Measurements from ENCODE around the gene SLC35G2. TPM values are rescaled to one million over a fixed set of nuclear protein-coding genes. Genes with fewer than 3 reads are reported as not detected.

Gene SLC35G2
- total RNA-seq, 1 donor from 2014 or later: 8.0 TPM

GRCh38 chr3:136819731-136820679 is 1.1 kb downstream of the SLC35G2 start:
- ATAC-seq (peak; percentile 85), DNase-seq (ENCODE audit: low spot score) (peak; percentile 68)
- intact Hi-C loops (cut with DNase I): no loop called here

- no peak for ATAC-seq
- intact Hi-C loops (cut with DNase I): no loop called here
- DNase-seq (ENCODE audit: low spot score): no peak
Observed at GRCh38 chr3:136831461-136831860, 12.5 kb downstream of the SLC35G2 start.

GRCh38 chr3:136835089-136835812 is 16.3 kb downstream of the SLC35G2 start:
- intact Hi-C loops (cut with DNase I): no loop called here
- DNase-seq (ENCODE audit: low spot score): no peak
- no peak for ATAC-seq

- no peak for ATAC-seq
- DNase-seq (ENCODE audit: low spot score): no peak
- intact Hi-C loops (cut with DNase I): no loop called here
Observed at GRCh38 chr3:136835813-136836510, 17.0 kb downstream of the SLC35G2 start.

- DNase-seq (ENCODE audit: low spot score) (no peak), ATAC-seq (no peak)
- intact Hi-C loops (cut with DNase I): no loop called here
Observed at GRCh38 chr3:136836511-136837156, 17.7 kb downstream of the SLC35G2 start.

GRCh38 chr3:136838641-136839555 is 20.0 kb downstream of the SLC35G2 start:
- ATAC-seq: no peak
- no peak for DNase-seq (ENCODE audit: low spot score)
- intact Hi-C loops (cut with DNase I): no loop called here

- intact Hi-C loops (cut with DNase I): no loop called here
- ATAC-seq: no peak
- no peak for DNase-seq (ENCODE audit: low spot score)
Observed at GRCh38 chr3:136839556-136839931, 20.6 kb downstream of the SLC35G2 start.

- intact Hi-C loops (cut with DNase I): no loop called here
- no peak for ATAC-seq
- no peak for DNase-seq (ENCODE audit: low spot score)
Observed at GRCh38 chr3:136840252-136840651, 21.3 kb downstream of the SLC35G2 start.

GRCh38 chr3:136842294-136842693 is 23.4 kb downstream of the SLC35G2 start:
- intact Hi-C loops (cut with DNase I): no loop called here
- DNase-seq (ENCODE audit: low spot score): no peak
- no peak for ATAC-seq

GRCh38 chr3:136844724-136845123 is 25.8 kb downstream of the SLC35G2 start:
- intact Hi-C loops (cut with DNase I): no loop called here
- ATAC-seq (no peak), DNase-seq (ENCODE audit: low spot score) (no peak)

GRCh38 chr3:136852180-136852579 is 33.3 kb downstream of the SLC35G2 start:
- DNase-seq (ENCODE audit: low spot score): no peak
- ATAC-seq: no peak
- intact Hi-C loops (cut with DNase I): loop anchor here (10.0 kb wide), 1 partner anchor 97 kb away; the partner anchor contains the start of gene STAG1

- DNase-seq (ENCODE audit: low spot score) (no peak), ATAC-seq (no peak)
- intact Hi-C loops (cut with DNase I): loop anchor here (10.0 kb wide), 1 partner anchor 102 kb away; the partner anchor contains the start of gene STAG1
Observed at GRCh38 chr3:136856665-136857064, 37.7 kb downstream of the SLC35G2 start.

GRCh38 chr3:136858381-136858780 is 39.5 kb downstream of the SLC35G2 start:
- intact Hi-C loops (cut with DNase I): loop anchor here (10.0 kb wide), 1 partner anchor 104 kb away; the partner anchor contains the start of gene STAG1
- DNase-seq (ENCODE audit: low spot score) (no peak), ATAC-seq (no peak)

GRCh38 chr3:136860541-136860940 is 41.6 kb downstream of the SLC35G2 start:
- DNase-seq (ENCODE audit: low spot score) (no peak), ATAC-seq (no peak)
- intact Hi-C loops (cut with DNase I): no loop called here

GRCh38 chr3:136861890-136862616 is 43.1 kb downstream of the SLC35G2 start, which contains the start of gene NCK1:
Gene NCK1, plus strand, starts transcription at chr3:136862208. Its CDS starts 65,794 bp downstream, at chr3:136928002.
- peak; percentile 99 for DNase-seq (ENCODE audit: low spot score)
- intact Hi-C loops (cut with DNase I): no loop called here
- ATAC-seq: peak; percentile 99

- DNase-seq (ENCODE audit: low spot score): peak; percentile 76
- peak; percentile 58 for ATAC-seq
- intact Hi-C loops (cut with DNase I): no loop called here
Observed at GRCh38 chr3:136862617-136863322, 43.8 kb downstream of the SLC35G2 start.

Data from sciatic nerve (tissue), 2 donors.